Activated CD4-positive, alpha-beta T cell treated with anti-CD3 and anti-CD28 coated beads, Interleukin-2, amount 50 U/mL, for 1 hour (primary cell): ENCODE data around the gene ELN.
"Not testable (repeated sequence)": the region's sequence is repeated elsewhere in the genome, so short reads cannot be mapped to it uniquely, and the experiment has no call there.

Experiments
- DNase-seq: peaks from one replicate; pipeline ENCODE4 v3.0.0-alpha.2; 2020

Gene ELN

GRCh38 chr7:74002474-74003017 is 25.4 kb upstream of the ELN start:
- no peak for DNase-seq

GRCh38 chr7:74003621-74004020 is 24.4 kb upstream of the ELN start:
- DNase-seq = no peak

GRCh38 chr7:74006032-74006431 is 21.9 kb upstream of the ELN start:
- DNase-seq = no peak

- DNase-seq = no peak
Observed at GRCh38 chr7:74006451-74007241, 21.3 kb upstream of the ELN start.

- no peak for DNase-seq
Observed at GRCh38 chr7:74007242-74007567, 20.8 kb upstream of the ELN start.

GRCh38 chr7:74008687-74009086 is 19.3 kb upstream of the ELN start:
- DNase-seq = no peak

GRCh38 chr7:74009719-74010118 is 18.3 kb upstream of the ELN start:
- no peak for DNase-seq

GRCh38 chr7:74010407-74010806 is 17.6 kb upstream of the ELN start:
- no peak for DNase-seq

GRCh38 chr7:74011421-74011820 is 16.6 kb upstream of the ELN start:
- DNase-seq = not testable (repeated sequence)

- DNase-seq = no peak
Observed at GRCh38 chr7:74012842-74013249, 15.1 kb upstream of the ELN start.

- DNase-seq = no peak
Observed at GRCh38 chr7:74013539-74014272, 14.3 kb upstream of the ELN start.

GRCh38 chr7:74014931-74015330 is 13.0 kb upstream of the ELN start:
- no peak for DNase-seq

GRCh38 chr7:74015670-74016069 is 12.3 kb upstream of the ELN start:
- DNase-seq = no peak

GRCh38 chr7:74017125-74017524 is 10.8 kb upstream of the ELN start:
- DNase-seq = no peak

GRCh38 chr7:74018246-74018895 is 9.6 kb upstream of the ELN start:
- DNase-seq = no peak

GRCh38 chr7:74019149-74019548 is 8.8 kb upstream of the ELN start:
- DNase-seq = no peak

GRCh38 chr7:74020390-74020789 is 7.6 kb upstream of the ELN start:
- no peak for DNase-seq

GRCh38 chr7:74021546-74022320 is 6.2 kb upstream of the ELN start:
- DNase-seq = no peak

GRCh38 chr7:74022507-74022906 is 5.5 kb upstream of the ELN start:
- no peak for DNase-seq

- no peak for DNase-seq
Observed at GRCh38 chr7:74023092-74023536, 4.9 kb upstream of the ELN start.

GRCh38 chr7:74023786-74024185 is 4.2 kb upstream of the ELN start:
- DNase-seq = no peak

GRCh38 chr7:74025146-74025545 is 2.8 kb upstream of the ELN start:
- DNase-seq = no peak

GRCh38 chr7:74025730-74026129 is 2.2 kb upstream of the ELN start:
- no peak for DNase-seq
